Measurements from ENCODE around the gene PPP1R12B.
"Not testable (repeated sequence)": the region's sequence is repeated elsewhere in the genome, so short reads cannot be mapped to it uniquely, and the experiment has no call there.

PPP1R12B gene

DNA sequence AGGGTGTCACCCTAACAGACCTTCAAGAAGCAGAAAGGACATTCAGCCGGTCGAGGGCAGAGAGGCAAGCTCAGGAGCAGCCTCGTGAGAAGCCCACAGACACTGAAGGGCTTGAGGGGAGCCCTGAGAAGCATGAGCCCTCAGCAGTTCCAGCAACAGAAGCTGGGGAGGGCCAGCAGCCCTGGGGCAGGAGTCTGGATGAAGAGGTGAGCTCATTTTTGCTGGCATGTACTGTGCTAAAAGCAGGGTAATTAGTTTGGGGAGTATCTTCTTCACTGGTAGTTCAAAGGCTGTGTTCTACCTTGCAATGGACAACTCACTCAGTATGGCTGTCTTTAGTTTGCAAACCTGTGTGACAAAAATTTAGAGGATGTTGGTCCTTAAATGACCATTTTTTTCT, 144.6 kb downstream of the PPP1R12B start:
- DNase-seq = not testable (repeated sequence)

DNA sequence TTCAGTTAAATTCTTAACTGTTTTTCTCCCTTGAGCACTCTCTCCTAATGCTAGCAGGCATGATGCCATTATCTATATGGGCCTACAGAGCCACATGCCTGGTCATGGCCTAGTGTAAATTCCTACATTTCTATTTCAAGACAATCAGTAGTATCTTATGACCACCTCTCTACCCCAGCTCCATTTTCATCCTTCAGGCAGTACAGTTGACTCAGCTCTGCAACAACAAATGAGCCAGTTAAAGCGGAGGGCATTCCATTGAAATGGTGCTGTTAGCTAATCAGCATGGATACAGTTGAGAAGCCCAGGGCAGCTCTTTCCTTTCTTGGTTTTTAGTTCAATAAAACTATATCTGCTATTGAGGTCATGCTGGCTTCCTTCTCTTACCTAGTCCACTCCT, 150.0 kb downstream of the PPP1R12B start:
- no peak for DNase-seq

DNA sequence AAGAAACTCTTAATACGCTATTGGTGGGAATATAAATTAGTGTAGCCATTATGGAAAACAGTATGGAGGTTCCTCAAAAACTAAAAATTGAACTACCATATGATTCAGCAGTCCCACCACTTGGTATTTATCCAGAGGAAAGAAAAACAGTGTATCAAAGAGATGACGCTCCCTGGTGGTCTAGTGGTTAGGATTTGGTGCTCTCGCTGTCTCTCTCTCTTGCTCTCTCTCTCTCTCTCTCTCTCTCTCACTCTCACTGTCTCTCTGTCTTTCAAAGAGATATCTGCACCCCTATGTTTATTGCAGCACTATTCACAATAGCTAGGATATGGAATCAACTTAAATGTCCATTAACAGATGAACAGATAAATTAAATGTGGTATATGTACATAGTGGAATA, 151.5 kb downstream of the PPP1R12B start:
- not testable (repeated sequence) for DNase-seq

DNA sequence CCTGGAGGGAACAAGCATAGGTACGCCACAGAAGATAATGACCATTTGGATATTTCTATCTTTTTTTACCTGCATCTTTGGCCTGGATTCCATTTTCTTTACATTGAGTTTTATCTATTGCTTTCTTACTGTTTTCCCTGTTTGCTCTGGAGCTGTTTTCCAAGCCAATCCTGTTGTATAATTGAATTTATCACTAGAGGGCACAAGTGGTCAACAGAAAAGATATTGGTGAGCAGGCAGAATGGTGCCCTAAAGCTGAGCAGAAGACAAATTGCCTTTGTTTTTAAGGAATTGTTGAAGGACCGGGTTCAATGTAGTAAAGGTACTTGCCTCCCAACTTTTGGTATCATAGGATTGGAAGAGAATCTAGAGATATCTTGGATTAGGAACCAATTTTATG, 152.8 kb downstream of the PPP1R12B start:
- peak; percentile 49 for DNase-seq

DNA sequence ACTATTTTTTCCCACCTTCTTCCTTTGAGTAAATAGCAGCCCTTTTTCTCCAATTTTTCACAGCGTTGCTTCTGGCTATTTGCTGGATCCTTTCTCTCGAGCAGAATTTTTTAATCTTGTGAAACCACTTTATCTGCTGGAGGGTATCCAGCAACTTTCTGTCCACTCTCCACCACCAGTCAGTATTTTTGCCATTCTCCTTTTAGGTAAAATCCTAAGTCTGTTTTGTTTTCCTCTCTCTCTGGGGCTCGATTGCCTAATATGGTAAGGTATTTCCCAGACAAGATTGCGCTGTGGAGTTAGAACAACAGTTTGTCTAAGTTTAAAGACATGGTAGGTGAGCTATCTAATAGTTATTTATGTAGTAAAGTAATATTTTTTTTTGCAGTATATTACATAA, 156.9 kb downstream of the PPP1R12B start:
- DNase-seq = no peak

DNA sequence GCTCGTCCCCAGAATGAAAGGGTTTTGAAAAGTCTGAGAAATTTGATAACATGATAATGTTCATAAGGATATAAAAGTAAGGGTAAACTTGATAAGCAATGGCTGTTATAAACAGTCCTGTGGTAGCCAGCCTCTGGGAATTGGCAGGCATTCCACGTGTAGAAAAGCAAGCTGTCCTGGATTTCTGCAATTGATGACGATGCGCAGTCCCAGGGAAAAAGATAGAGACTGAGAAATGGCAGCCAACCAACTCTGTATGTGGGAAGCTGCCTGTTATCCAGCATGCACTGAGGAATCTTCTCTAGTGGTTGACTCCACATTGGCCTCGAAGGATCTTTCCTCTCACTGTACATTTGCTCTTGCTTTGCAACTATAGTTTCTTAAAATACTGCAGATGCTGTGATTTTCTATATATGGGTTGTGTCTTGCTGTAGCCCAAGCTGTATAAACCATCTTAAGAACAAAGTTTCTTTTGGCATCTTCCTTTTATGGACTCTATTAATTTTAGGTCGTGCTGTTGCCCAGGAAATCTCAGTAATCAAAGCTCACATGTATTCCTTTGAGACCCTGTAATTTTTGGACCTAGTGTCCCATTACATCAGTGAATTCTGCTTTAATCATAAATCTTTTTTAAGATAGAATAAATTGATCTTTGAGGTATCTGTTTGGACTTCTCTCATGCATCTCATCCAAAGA, 157.5 kb downstream of the PPP1R12B start:
- DNase-seq = not testable (repeated sequence)

DNA sequence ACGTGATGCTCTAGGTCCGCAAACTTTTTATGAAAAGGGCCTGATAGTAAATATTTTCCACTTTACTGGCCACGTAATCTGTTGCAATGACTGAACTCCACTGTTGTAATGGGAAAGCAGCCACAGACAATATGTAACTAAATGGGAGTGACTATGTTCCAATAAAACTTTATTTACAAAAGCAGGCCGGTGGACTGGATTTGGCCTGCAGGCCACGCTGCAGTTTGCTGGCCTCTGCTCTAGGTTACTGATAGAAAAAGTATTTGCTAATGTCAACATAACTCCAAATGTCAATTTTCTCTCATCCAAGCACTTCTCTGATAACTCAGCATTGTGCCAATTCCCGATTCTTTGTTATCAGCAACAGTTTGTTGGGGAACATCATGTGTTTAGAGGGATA, 160.4 kb downstream of the PPP1R12B start:
- not testable (repeated sequence) for DNase-seq

DNA sequence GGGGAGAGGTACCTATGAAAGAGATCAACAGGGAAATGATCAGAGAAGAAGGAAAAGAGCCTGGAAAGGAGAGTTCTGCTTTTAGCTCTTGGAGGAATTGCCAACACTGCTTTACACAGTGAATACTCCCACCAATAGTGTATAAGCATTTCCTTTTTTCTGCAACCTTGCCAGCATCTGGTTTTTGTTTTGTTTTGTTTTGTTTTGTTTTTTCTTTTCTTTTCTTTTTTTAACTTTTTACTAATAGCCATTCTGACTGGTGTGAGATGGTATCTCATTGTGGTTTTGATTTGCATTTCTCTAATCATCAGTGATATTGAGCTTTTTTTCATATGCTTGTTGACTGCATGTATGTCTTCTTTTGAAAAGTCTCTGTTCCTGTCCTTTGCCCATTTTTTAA, 165.4 kb downstream of the PPP1R12B start:
- not testable (repeated sequence) for DNase-seq

DNA sequence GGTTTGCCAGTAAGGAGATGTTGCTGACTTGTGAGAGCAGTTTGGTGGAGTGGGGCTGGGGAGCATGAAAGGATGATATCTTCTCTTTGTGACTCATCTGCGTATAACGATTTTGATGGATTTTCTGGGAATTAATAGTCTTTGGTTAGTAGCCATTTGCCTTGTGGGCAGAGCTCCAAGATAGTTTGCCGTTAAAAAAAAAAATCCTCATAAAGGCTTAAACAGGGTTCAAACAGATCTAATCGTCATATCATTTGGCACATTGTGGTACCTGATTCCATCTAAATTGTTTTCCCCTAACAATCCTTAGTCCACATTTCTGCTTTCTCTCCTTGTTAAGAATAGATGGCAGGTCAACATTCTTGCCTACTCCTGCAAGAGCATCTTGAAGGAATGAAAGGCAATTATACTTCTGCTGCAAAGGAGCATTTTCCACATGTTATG, 168.0 kb downstream of the PPP1R12B start:
- no peak for DNase-seq

DNA sequence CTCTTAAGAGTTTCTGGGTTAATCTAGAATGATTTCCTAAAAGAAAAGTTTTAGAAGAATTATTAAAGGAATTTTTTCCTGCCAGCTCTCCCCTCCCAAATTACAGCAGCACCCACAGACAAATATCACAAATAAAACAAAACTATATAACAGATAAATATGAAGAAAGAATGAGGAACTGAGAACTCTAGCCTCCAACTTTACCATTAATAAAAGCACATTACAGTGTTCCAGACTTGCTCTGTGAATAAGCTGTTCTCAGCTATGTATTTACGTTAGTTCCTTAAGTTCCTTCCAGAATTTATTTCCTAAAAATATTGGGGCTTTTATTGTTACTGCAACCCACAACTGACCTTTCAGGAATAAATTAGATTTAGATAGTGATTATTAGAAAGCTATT, 168.6 kb downstream of the PPP1R12B start:
- not testable (repeated sequence) for DNase-seq

DNA sequence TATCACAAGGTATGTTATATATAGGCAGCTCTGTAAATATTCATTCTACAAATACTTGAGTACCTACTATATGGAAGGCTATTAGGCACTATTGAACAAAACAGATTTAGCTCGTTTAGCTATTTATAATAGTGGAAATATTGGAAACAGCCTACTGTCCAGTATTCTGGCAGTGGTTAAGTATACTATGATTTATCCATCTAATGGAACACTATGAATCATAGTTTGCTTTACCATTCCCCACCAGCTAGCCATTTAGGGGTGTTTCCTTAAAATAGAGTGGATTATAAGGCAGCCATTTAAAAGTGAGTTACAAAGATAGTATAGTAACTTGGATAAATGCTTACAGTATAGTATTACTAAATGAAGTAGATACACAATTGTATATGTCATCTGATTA, 169.7 kb downstream of the PPP1R12B start:
- not testable (repeated sequence) for DNase-seq

DNA sequence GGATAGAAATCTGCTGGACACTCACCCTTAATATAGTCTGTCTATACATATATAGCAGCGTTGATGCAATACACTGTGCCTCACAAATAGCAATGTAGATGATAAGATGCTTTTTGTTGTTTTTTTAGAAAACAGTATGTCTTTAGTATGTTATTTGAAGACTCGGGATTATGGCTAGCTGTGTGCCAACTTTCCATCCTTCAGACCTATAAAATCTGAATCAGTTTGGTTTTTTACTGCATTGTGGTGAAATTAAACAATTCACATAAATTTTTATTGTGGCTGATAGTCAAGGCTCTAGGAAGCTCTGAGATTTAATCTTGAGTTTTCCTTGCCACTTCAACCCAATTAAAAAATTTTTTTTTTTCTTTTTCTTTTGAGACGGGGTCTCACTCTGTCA, 170.4 kb downstream of the PPP1R12B start:
- DNase-seq = not testable (repeated sequence)

DNA sequence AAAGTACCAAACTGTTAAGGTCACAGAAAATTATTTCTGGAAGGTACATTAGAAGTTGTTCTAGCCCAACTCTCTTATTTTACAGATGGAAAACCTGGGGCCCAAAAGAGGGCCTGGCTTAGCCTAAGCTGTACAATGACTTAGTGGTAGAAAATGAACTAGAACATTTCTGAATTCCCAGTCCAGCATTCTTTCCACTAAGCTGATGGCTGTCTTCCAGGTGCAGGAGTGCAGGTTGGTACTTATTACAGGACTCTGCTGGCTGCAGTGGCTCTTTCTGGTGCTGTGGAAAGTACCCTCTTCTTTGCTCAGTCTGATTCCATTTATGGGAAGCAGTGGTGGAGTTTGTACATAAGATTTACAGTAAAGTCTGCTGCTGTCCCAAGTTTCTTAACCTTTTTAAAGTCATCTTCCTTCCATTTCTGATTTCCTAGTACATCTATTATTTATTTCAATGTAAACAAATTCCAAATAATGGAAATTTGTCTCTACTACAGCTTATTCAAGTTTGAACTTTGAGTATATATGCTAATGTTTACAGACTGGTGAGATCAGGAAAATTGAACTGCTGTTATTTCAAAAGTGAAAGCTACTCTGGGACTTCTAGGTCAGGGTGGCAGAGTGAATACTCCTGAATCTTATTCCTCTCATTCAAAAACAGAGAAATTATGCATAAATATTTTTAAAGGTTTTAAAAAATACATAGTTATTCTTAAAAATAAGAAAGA, 171.8 kb downstream of the PPP1R12B start:
- not testable (repeated sequence) for DNase-seq

DNA sequence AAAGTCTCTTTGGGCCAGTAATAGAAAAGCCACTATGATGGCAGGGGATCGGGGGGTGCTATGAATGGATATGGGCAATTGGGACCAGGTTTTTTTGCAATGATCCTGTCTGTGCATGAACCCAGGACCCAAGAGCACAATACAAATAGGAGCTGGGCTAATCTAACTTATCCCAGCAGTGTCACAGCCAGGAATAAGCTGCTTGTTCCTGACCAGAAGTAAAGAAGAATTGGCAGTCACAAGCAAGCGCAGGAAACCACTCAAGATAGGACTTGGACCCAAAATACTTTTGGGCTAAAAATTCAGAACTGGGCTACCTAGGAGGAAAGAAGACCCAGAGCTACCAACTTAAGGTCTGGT, 172.3 kb downstream of the PPP1R12B start:
- DNase-seq = not testable (repeated sequence)

DNA sequence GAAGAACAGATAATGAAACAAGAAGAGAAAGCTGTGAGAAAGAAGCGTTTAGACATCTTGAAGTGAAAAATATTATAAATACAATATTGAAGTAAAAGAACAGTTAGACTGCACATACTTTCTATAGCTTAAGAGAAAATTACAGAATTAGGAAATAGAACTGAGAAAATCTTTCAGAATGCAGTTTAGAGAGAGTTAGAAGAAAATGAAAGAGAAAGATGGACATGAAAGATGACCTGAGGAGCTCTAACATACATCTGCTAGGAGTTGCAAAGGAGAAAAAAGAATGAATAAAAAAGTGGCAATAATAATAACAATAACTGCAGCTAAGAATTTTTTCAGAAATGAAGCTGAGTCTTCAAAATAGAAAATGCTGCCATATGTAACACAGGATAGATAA, 173.0 kb downstream of the PPP1R12B start:
- not testable (repeated sequence) for DNase-seq

DNA sequence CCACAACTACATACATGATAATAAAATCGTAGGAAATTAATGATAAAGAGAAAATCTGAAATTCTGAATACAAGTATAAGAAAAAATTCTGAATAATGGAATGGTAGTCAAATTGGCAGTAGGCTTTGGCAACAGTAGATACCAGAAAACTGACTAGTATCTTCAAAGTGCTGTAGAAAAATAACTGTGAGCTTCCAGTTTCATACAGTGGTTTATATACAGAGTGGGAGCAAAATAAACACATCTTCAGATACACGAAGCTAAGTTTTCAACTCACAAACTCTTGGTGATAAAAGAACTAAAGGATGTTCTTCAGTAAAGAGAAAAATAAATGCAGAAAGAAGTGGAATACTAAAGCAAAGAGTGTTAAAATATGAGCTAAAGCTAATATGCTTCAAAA, 173.4 kb downstream of the PPP1R12B start:
- no peak for DNase-seq

DNA sequence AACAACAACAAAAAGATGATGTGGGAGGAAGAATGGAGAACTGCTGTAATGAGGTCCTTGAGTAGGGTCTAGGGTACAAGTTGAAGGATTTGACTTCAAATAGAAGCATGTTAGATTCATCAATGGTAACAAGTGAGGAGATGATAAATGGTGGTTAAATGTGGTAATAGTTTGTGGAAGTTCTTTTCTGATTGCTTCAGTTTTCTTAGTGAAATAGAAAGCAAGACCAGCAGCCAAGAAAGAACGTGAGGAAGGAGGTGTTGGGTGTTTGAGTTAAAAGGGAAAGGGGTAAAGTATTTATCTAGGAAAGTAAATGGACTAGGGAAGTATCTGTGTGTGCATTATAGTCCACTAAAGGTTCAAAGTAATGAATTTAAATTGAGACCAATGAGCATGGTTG, 177.6 kb downstream of the PPP1R12B start:
- DNase-seq = not testable (repeated sequence)

DNA sequence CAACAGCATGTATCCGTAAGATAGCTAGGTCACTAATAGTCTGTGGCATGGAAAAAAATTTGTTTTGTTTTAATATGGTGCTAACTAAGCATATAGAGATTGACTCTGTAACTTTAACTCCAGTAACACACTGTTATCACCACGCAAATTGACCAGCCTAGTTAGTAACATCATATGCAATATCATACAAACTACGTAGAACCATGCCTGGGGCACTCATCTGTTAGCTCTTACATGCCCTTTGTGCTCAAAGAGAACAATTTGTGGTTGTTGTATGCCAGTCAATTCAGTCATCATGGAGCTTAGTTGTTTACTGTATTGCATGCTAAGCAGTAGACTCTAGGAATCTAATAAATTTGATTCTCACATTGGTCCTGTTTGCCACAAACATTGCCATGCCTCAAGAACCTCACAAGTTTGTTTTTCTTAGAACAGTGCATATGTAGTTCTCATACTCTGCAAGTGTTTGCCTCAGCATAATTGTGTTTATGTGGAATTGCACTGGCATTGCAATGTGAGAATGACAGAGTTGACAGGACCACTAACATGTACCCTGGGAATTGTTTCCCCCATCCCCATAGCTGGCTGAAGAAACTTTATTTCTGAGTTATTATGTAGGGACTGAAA, 179.7 kb downstream of the PPP1R12B start:
- DNase-seq = not testable (repeated sequence)

DNA sequence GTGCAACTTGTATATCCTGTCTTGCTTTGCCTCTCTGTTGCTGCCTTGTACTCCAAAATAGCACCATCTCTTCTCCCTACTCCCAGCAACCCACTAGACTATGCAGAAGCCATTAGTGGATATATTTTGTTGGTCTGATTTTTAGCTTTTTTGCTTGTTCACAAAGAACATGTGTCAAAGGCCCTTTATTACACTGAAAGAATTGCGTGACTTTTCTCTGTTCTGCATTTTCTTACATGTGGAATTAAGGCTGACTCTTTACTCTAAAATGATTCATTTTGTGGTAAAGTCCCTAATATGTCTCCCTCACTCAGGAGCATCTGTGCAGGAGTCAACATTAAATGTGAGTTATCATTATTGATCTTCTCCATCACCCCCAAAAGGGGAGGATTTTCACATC, 182.2 kb downstream of the PPP1R12B start:
- DNase-seq = not testable (repeated sequence)

DNA sequence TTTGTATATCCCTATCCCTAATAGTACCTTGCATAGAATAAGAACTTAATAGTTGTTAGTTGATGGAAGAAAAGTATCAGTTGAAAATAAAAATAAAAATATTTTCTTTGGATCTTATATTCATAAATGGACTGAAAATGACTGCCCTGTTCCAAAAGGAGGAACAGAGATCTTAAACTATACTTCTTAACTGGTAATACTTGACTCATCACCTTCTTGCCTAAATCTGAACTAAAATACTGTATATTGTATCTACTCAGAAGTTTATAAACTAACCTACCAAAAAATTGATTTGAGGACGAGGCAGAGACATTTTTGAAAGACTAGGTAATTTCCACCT, 182.9 kb downstream of the PPP1R12B start:
- DNase-seq = no peak

DNA sequence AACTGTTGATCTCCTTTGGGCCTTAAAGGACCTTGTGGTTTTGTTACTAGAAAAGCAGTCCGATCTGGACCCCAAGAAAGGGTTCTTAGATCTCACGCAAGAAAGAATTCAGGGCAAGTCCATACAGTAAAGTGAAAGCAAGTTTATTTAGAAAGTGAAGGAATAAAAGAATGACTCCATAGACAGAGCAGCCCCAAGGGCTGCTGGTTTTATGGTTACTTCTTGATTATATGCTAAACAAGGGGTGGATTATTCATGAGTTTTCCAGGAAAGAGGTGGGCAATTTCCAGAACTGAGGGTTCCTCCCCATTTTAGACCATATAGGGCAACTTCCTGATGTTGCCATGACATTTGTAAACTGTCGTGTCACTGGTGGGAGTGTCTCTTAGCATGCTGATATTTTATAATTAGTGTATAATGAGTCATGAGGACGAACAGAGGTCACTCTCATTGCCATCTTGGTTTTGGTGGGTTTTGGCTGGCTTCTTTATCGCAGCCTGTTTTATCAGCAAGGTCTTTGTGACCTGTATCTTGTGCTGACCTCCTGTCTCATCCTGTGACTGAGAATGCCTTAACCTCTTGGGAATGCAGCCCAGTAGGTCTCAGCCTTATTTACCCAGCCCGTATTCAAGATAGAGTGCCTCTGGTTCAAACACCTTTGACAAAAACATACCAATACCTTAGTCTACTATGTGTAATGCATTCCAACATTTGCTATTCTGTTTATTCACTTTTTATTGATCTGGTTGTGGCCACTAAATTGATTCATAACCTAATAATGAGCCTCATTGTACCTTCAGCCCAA, 183.5 kb downstream of the PPP1R12B start:
- not testable (repeated sequence) for DNase-seq

DNA sequence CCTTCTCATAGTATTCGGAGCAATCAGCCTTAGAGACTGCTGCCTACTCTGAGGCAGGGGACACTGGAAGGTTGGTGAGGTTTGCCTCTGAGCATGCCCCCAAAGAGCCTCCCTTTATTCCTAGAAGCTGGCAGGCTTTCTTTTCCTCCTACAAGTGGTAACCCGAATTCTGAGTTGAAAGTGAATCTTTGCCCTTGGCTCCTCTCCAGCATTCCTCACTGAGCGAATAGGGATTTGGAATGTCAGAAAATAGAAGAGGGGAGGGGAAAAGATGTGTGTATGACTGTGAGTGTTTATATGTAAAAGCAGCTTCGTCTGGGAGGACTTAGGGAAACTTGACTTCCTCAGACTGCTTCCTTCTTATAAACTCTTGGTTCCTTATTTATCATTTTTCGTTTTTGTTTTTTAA, 190.7 kb downstream of the PPP1R12B start:
- DNase-seq = not testable (repeated sequence)

DNA sequence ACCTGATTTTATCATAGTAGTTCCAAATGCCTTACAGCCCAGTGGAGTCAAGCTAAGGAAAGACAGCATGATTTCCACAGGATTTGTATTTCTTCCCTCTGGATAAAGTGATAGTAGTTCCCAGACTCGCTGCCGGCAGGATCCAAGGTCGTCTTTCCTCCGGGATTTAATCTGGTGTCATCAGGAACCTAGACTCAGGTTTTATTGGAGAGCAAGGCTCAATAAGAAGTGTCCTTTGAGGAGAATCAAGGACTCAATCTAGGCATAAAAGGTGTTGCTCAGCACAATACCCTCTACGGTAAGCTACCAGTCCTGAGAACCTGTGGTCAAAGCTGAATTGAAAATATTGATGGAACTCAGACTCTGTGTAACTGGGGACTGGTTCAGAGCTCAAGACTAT, 191.1 kb downstream of the PPP1R12B start:
- DNase-seq = not testable (repeated sequence)

Data from NCI-H1092 treated with DMSO at 0.1 percent for 48 hours (cell line).